ENCODE results near the gene SPOCK1. TPM values are rescaled to one million over a fixed set of nuclear protein-coding genes. Genes with fewer than 3 reads are reported as not detected.

Gene SPOCK1
- total and polyA plus RNA-seq, 2 experiments from 2014 or later: 5.6 to 10.1 TPM

DNA sequence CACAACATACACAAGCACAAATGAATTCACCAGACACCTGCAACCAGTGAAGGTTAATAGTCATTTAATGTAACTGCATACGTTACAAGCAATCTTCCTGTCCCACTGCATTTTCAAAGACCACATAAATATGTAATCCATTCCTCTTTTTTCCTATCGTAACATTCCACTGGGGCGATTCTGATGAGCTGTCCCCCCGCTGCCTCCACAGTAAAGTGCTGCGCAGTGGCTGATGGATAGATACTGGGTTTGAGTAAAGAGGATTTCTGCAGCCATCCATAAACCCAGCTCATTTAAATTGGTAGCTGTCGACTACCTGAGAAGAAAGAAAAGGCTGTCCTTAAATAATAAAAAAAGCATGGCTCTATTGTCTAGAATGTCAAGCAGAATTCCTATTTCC, 181.1 kb downstream of the SPOCK1 start:
- H3K27me3 ChIP-seq: peaks cover 13% of the 10 kb centered on the region
- no peaks in the 10 kb centered on the region for H3K36me3 ChIP-seq (replicated peaks; ENCODE audit: insufficient read depth, low read depth)
- no peak overlapping the region for H3K27ac ChIP-seq
- TF ChIP-seq EZH2phosphoT487 (IDR thresholded peaks at IDR 0.05; ENCODE audit: low read depth, severe bottlenecking, unreplicated experiment) (no peak), EZH2 (IDR thresholded peaks at IDR 0.05; ENCODE audit: borderline replicate concordance) (no peak)
- TF ChIP-seq, protein P1, sequence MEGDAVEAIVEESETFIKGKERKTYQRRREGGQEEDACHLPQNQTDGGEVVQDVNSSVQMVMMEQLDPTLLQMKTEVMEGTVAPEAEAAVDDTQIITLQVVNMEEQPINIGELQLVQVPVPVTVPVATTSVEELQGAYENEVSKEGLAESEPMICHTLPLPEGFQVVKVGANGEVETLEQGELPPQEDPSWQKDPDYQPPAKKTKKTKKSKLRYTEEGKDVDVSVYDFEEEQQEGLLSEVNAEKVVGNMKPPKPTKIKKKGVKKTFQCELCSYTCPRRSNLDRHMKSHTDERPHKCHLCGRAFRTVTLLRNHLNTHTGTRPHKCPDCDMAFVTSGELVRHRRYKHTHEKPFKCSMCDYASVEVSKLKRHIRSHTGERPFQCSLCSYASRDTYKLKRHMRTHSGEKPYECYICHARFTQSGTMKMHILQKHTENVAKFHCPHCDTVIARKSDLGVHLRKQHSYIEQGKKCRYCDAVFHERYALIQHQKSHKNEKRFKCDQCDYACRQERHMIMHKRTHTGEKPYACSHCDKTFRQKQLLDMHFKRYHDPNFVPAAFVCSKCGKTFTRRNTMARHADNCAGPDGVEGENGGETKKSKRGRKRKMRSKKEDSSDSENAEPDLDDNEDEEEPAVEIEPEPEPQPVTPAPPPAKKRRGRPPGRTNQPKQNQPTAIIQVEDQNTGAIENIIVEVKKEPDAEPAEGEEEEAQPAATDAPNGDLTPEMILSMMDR (IDR thresholded peaks at IDR 0.05; ENCODE audit: poor library complexity): no peak
- no peaks in the 10 kb centered on the region for H3K4me1 ChIP-seq (ENCODE audit: insufficient read depth)
- H3K4me2 ChIP-seq: no peak overlapping the region
- no peak overlapping the region for H2AFZ ChIP-seq
- H3K9me2 ChIP-seq (replicated peaks; ENCODE audit: insufficient read depth): no peaks in the 10 kb centered on the region
- DNase-seq (ENCODE audit: low spot score): no peak
- 76% methylated on average over 6 of the region's 6 CpGs for WGBS (ENCODE audit: low lambda C conversion rate, missing lambda C conversion rate)
- H4K20me1 ChIP-seq (ENCODE audit: insufficient read depth, poor library complexity, severe bottlenecking): no peaks in the 10 kb centered on the region
- no peaks in the 10 kb centered on the region for H3K79me2 ChIP-seq
- H3K9me3 ChIP-seq (ENCODE audit: low read depth): no peaks in the 10 kb centered on the region
- H3K4me3 ChIP-seq: no peak overlapping the region

DNA sequence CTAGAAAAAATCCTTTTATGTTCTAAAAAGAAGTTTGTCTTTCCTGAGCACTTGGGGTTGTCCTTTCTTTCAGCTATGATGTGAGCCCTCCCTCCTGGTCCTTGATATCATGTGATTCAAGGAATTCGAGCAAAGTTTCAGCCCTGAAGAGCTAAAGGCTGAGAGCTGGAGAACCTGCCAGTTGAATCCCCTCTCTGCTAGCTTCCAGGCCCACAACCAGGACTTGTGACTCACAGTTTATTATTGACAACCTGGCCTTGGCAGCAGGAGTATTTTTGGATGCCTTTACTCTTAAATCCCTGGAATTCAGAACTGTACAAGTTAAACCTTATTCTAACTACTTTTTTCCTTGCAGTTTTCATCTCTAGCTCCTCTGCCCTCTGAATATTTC, 182.8 kb downstream of the SPOCK1 start:
- Histone ChIP-seq H3K27me3 (peaks cover 13% of the 10 kb centered on the region), H3K27ac (no peak overlapping the region), H3K9me2 (replicated peaks; ENCODE audit: insufficient read depth) (no peaks in the 10 kb centered on the region), H3K9me3 (ENCODE audit: low read depth) (no peaks in the 10 kb centered on the region), H3K4me2 (no peak overlapping the region), H3K79me2 (no peaks in the 10 kb centered on the region), H3K4me3 (no peak overlapping the region), H2AFZ (no peak overlapping the region), H4K20me1 (ENCODE audit: insufficient read depth, poor library complexity, severe bottlenecking) (no peaks in the 10 kb centered on the region), H3K4me1 (ENCODE audit: insufficient read depth) (no peaks in the 10 kb centered on the region), H3K36me3 (replicated peaks; ENCODE audit: insufficient read depth, low read depth) (no peaks in the 10 kb centered on the region)
- no peak for DNase-seq (ENCODE audit: low spot score)
- TF ChIP-seq EZH2 (IDR thresholded peaks at IDR 0.05; ENCODE audit: borderline replicate concordance) (no peak), EZH2phosphoT487 (IDR thresholded peaks at IDR 0.05; ENCODE audit: low read depth, severe bottlenecking, unreplicated experiment) (no peak)
- TF ChIP-seq, protein P1 (IDR thresholded peaks at IDR 0.05; ENCODE audit: poor library complexity): no peak
- WGBS (ENCODE audit: low lambda C conversion rate, missing lambda C conversion rate): 75% methylated on average over 1 of the region's 1 CpG

DNA sequence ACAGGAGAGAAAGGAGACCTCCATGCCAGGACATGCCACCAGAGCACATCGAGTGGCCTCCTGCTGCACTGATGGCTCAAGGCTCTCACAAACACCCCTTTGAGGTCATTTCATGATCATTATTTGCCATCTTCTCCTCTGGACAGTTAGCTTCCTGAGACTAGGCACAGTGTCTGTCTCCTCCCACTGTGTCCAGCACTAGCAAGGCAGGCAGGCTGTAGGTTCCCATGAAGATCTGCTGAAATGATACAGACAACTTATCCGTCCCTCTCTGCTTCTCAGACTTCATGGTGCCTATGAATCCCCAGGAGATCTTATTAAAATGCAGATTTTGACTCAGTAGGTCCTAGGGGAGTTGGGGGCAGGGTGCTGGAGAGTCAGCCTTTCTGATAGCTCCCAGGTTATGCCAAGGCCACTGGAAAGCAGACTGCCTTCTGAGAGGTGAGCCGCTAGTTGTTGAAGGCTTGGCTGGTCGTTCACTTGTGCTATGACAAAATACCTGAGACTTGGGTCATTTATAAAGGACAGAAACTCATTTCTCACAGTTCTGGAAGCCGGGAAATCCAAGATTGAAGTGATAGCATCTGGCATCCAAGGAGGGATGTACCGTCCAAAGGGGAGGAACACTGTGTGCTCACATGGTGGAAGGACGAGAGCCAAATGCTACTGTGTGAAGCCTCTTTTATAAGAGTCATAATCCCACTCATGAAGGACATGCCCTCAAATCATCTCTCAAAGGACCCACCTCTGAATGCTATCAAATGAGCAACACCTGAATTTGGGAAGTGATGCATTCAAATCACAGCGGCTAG, 183.4 kb downstream of the SPOCK1 start:
- Histone ChIP-seq H4K20me1 (ENCODE audit: insufficient read depth, poor library complexity, severe bottlenecking) (no peaks in the 10 kb centered on the region), H3K9me3 (ENCODE audit: low read depth) (no peaks in the 10 kb centered on the region), H3K4me3 (no peak overlapping the region), H3K9me2 (replicated peaks; ENCODE audit: insufficient read depth) (no peaks in the 10 kb centered on the region), H3K79me2 (no peaks in the 10 kb centered on the region), H3K36me3 (replicated peaks; ENCODE audit: insufficient read depth, low read depth) (no peaks in the 10 kb centered on the region), H3K4me2 (no peak overlapping the region), H3K4me1 (ENCODE audit: insufficient read depth) (no peaks in the 10 kb centered on the region), H3K27me3 (peaks cover 13% of the 10 kb centered on the region), H2AFZ (no peak overlapping the region), H3K27ac (no peak overlapping the region)
- no peak for TF ChIP-seq EZH2phosphoT487 (IDR thresholded peaks at IDR 0.05; ENCODE audit: low read depth, severe bottlenecking, unreplicated experiment)
- no peak for DNase-seq (ENCODE audit: low spot score)
- WGBS (ENCODE audit: low lambda C conversion rate, missing lambda C conversion rate): 89% methylated on average over 8 of the region's 8 CpGs

DNA sequence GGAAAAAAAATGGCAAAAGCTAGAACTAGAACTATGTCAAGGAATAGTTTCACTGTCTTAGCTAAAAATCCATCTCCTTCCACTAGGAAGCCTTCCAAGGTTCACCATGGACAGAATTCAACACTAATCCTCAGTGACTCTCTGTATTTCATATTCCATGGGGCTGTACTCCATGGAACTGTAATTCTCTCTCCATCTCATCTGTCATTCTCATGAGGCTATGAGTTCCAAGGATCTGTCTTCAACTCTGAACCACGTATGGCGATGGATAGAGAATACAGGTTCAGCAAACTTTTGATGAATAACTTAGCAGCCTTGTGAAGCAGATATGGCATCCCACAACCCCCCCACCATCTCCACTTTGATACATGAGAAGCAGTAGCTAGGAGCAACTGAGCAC, 184.0 kb downstream of the SPOCK1 start:
- Histone ChIP-seq H3K79me2 (no peaks in the 10 kb centered on the region), H2AFZ (no peak overlapping the region), H3K9me3 (ENCODE audit: low read depth) (no peaks in the 10 kb centered on the region), H3K4me1 (ENCODE audit: insufficient read depth) (no peaks in the 10 kb centered on the region), H4K20me1 (ENCODE audit: insufficient read depth, poor library complexity, severe bottlenecking) (no peaks in the 10 kb centered on the region), H3K9me2 (replicated peaks; ENCODE audit: insufficient read depth) (no peaks in the 10 kb centered on the region), H3K4me2 (no peak overlapping the region), H3K27me3 (peaks cover 13% of the 10 kb centered on the region), H3K4me3 (no peak overlapping the region), H3K27ac (no peak overlapping the region), H3K36me3 (replicated peaks; ENCODE audit: insufficient read depth, low read depth) (no peaks in the 10 kb centered on the region)
- WGBS (ENCODE audit: low lambda C conversion rate, missing lambda C conversion rate): 93% methylated on average over 2 of the region's 2 CpGs
- no peak for DNase-seq (ENCODE audit: low spot score)
- TF ChIP-seq, protein P1 (IDR thresholded peaks at IDR 0.05; ENCODE audit: poor library complexity): no peak
- TF ChIP-seq EZH2phosphoT487 (IDR thresholded peaks at IDR 0.05; ENCODE audit: low read depth, severe bottlenecking, unreplicated experiment) (no peak), EZH2 (IDR thresholded peaks at IDR 0.05; ENCODE audit: borderline replicate concordance) (no peak)

Data from hepatocyte (in vitro differentiated cells).